PC-9 (cell line): Measurements from ENCODE around the gene SSR2.

Experiments
- EZH2 ChIP-seq: fragments of 200-600 bp; sonication (generic); IDR thresholded peaks from 2 replicates; pipeline ENCODE4 v1.8.0; 2017; ENCODE audit warnings: antibody characterized with exemption, low read depth
- TF ChIP-seq, protein P1 (sequence below): fragments of 200-600 bp; sonication (generic); conservative IDR thresholded peaks from 2 replicates; pipeline ENCODE4 v1.6.1; 2017; ENCODE audit warnings: mixed run types, antibody characterized with exemption, mild to moderate bottlenecking, moderate library complexity

- TF ChIP-seq, protein P1, sequence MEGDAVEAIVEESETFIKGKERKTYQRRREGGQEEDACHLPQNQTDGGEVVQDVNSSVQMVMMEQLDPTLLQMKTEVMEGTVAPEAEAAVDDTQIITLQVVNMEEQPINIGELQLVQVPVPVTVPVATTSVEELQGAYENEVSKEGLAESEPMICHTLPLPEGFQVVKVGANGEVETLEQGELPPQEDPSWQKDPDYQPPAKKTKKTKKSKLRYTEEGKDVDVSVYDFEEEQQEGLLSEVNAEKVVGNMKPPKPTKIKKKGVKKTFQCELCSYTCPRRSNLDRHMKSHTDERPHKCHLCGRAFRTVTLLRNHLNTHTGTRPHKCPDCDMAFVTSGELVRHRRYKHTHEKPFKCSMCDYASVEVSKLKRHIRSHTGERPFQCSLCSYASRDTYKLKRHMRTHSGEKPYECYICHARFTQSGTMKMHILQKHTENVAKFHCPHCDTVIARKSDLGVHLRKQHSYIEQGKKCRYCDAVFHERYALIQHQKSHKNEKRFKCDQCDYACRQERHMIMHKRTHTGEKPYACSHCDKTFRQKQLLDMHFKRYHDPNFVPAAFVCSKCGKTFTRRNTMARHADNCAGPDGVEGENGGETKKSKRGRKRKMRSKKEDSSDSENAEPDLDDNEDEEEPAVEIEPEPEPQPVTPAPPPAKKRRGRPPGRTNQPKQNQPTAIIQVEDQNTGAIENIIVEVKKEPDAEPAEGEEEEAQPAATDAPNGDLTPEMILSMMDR: no peak
- TF ChIP-seq EZH2: no peak
These were observed 52.7 kb downstream of the SSR2 start for GRCh38 chr1:155968051-155968400.
